Measurements from ENCODE around the gene CEACAM4.

CEACAM4 gene

GRCh38 chr19:41590936-41591335 is 35.9 kb downstream of the CEACAM4 start:
- no peak for DNase-seq

GRCh38 chr19:41589371-41589770 is 37.5 kb downstream of the CEACAM4 start:
- Histone ChIP-seq H3K79me1 (replicated peaks; ENCODE audit: low read length, poor library complexity, severe bottlenecking) (no peaks in the 10 kb centered on the region), H3K4me1 (ENCODE audit: control insufficient read depth, insufficient read depth, low read depth, low read length) (no peaks in the 10 kb centered on the region), H2AFZ (ENCODE audit: low read depth, low read length) (no peak overlapping the region), H2BK15ac (ENCODE audit: low read depth, poor library complexity, severe bottlenecking) (no peak overlapping the region), H3K27ac (ENCODE audit: low read length, poor library complexity, severe bottlenecking) (no peak overlapping the region), H3K27me3 (ENCODE audit: control insufficient read depth in 1 of 2, insufficient read depth in 1 of 2, low read length in 2 of 2) (peaks cover 0 to 5% of the 10 kb centered on the region in 2 experiments), H2AK5ac (ENCODE audit: low read length, severe bottlenecking) (no peak overlapping the region), H3K4me3 (ENCODE audit: insufficient read depth in 1 of 2, low read depth in 1 of 2, low read length in 2 of 2) (no peak overlapping the region), H2BK120ac (ENCODE audit: low read depth, low read length) (no peak overlapping the region), H3K4me2 (ENCODE audit: low read length, poor library complexity, severe bottlenecking) (no peak overlapping the region), H2BK5ac (ENCODE audit: low read depth, low read length, poor library complexity, severe bottlenecking) (no peak overlapping the region), H3K14ac (ENCODE audit: low read length in 2 of 2) (no peak overlapping the region), H3K9me3 (ENCODE audit: control insufficient read depth, low read length) (no peaks in the 10 kb centered on the region), H4K91ac (ENCODE audit: low read length) (no peak overlapping the region), H4K8ac (ENCODE audit: low read length) (no peak overlapping the region), H3K18ac (ENCODE audit: low read depth in 1 of 2, low read length in 2 of 2) (no peak overlapping the region), H2BK12ac (ENCODE audit: low read length in 2 of 2) (no peak overlapping the region), H3K23ac (ENCODE audit: low read length in 2 of 2) (no peak overlapping the region), H3K4ac (ENCODE audit: low read depth in 1 of 2, low read length in 2 of 2) (no peak overlapping the region), H3K36me3 (ENCODE audit: control insufficient read depth in 1 of 2, insufficient read depth in 2 of 2, low read depth in 1 of 2, low read length in 2 of 2) (no peaks in the 10 kb centered on the region), H3K9ac (ENCODE audit: low read length) (no peak overlapping the region)
- no peak for DNase-seq
- WGBS = 67% methylated on average over 2 of the region's 2 CpGs

More at GRCh38 chr19:41590936-41591335, 35.9 kb downstream of the CEACAM4 start:
- Histone ChIP-seq H2BK12ac (ENCODE audit: low read length in 2 of 2) (no peak overlapping the region), H3K18ac (ENCODE audit: low read depth in 1 of 2, low read length in 2 of 2) (no peak overlapping the region), H3K27me3 (ENCODE audit: control insufficient read depth in 1 of 2, insufficient read depth in 1 of 2, low read length in 2 of 2) (peaks cover 2 to 7% of the 10 kb centered on the region in 2 experiments), H2BK120ac (ENCODE audit: low read depth, low read length) (no peak overlapping the region), H3K23ac (ENCODE audit: low read length in 2 of 2) (no peak overlapping the region), H4K8ac (ENCODE audit: low read length) (no peak overlapping the region), H3K9me3 (ENCODE audit: control insufficient read depth, low read length) (no peaks in the 10 kb centered on the region), H2BK5ac (ENCODE audit: low read depth, low read length, poor library complexity, severe bottlenecking) (no peak overlapping the region), H3K14ac (ENCODE audit: low read length in 2 of 2) (no peak overlapping the region), H2BK15ac (ENCODE audit: low read depth, poor library complexity, severe bottlenecking) (no peak overlapping the region), H3K79me1 (replicated peaks; ENCODE audit: low read length, poor library complexity, severe bottlenecking) (no peaks in the 10 kb centered on the region), H3K4ac (ENCODE audit: low read depth in 1 of 2, low read length in 2 of 2) (no peak overlapping the region), H3K27ac (ENCODE audit: low read length, poor library complexity, severe bottlenecking) (no peak overlapping the region), H3K4me2 (ENCODE audit: low read length, poor library complexity, severe bottlenecking) (no peak overlapping the region), H3K9ac (ENCODE audit: low read length) (no peak overlapping the region), H2AK5ac (ENCODE audit: low read length, severe bottlenecking) (no peak overlapping the region), H3K4me3 (ENCODE audit: insufficient read depth in 1 of 2, low read depth in 1 of 2, low read length in 2 of 2) (no peak overlapping the region), H3K36me3 (ENCODE audit: control insufficient read depth in 1 of 2, insufficient read depth in 2 of 2, low read depth in 1 of 2, low read length in 2 of 2) (no peaks in the 10 kb centered on the region), H3K4me1 (ENCODE audit: control insufficient read depth, insufficient read depth, low read depth, low read length) (no peaks in the 10 kb centered on the region), H2AFZ (ENCODE audit: low read depth, low read length) (no peak overlapping the region), H4K91ac (ENCODE audit: low read length) (no peak overlapping the region)

GRCh38 chr19:41588497-41589209 is 38.2 kb downstream of the CEACAM4 start:
- no peak overlapping the region for H3K4ac ChIP-seq (ENCODE audit: low read depth in 1 of 2, low read length in 2 of 2)
- no peak overlapping the region for H2BK12ac ChIP-seq (ENCODE audit: low read length in 2 of 2)
- no peak overlapping the region for H4K91ac ChIP-seq (ENCODE audit: low read length)
- H3K23ac ChIP-seq (ENCODE audit: low read length in 2 of 2) = no peak overlapping the region
- H3K4me3 ChIP-seq (ENCODE audit: insufficient read depth in 1 of 2, low read depth in 1 of 2, low read length in 2 of 2) = no peak overlapping the region
- DNase-seq = peak; percentile 42
- H3K36me3 ChIP-seq (ENCODE audit: control insufficient read depth in 1 of 2, insufficient read depth in 2 of 2, low read depth in 1 of 2, low read length in 2 of 2) = no peaks in the 10 kb centered on the region
- no peak overlapping the region for H3K9ac ChIP-seq (ENCODE audit: low read length)
- H3K27ac ChIP-seq (ENCODE audit: low read length, poor library complexity, severe bottlenecking) = no peak overlapping the region
- no peak overlapping the region for H3K18ac ChIP-seq (ENCODE audit: low read depth in 1 of 2, low read length in 2 of 2)
- no peaks in the 10 kb centered on the region for H3K79me1 ChIP-seq (replicated peaks; ENCODE audit: low read length, poor library complexity, severe bottlenecking)
- H2AK5ac ChIP-seq (ENCODE audit: low read length, severe bottlenecking) = no peak overlapping the region
- peaks cover 0 to 5% of the 10 kb centered on the region in 2 experiments for H3K27me3 ChIP-seq (ENCODE audit: control insufficient read depth in 1 of 2, insufficient read depth in 1 of 2, low read length in 2 of 2)
- WGBS = 56% methylated on average over 6 of the region's 6 CpGs
- H3K9me3 ChIP-seq (ENCODE audit: control insufficient read depth, low read length) = no peaks in the 10 kb centered on the region
- H2BK15ac ChIP-seq (ENCODE audit: low read depth, poor library complexity, severe bottlenecking) = no peak overlapping the region
- no peaks in the 10 kb centered on the region for H3K4me1 ChIP-seq (ENCODE audit: control insufficient read depth, insufficient read depth, low read depth, low read length)
- H2BK5ac ChIP-seq (ENCODE audit: low read depth, low read length, poor library complexity, severe bottlenecking) = no peak overlapping the region
- H3K4me2 ChIP-seq (ENCODE audit: low read length, poor library complexity, severe bottlenecking) = no peak overlapping the region
- H2AFZ ChIP-seq (ENCODE audit: low read depth, low read length) = no peak overlapping the region
- H2BK120ac ChIP-seq (ENCODE audit: low read depth, low read length) = no peak overlapping the region
- no peak overlapping the region for H3K14ac ChIP-seq (ENCODE audit: low read length in 2 of 2)
- no peak overlapping the region for H4K8ac ChIP-seq (ENCODE audit: low read length)

- no peak overlapping the region for H2BK15ac ChIP-seq (ENCODE audit: low read depth, poor library complexity, severe bottlenecking)
- no peak overlapping the region for H3K14ac ChIP-seq (ENCODE audit: low read length in 2 of 2)
- no peak overlapping the region for H3K18ac ChIP-seq (ENCODE audit: low read depth in 1 of 2, low read length in 2 of 2)
- H4K8ac ChIP-seq (ENCODE audit: low read length) = no peak overlapping the region
- H4K91ac ChIP-seq (ENCODE audit: low read length) = no peak overlapping the region
- no peaks in the 10 kb centered on the region for H3K36me3 ChIP-seq (ENCODE audit: control insufficient read depth in 1 of 2, insufficient read depth in 2 of 2, low read depth in 1 of 2, low read length in 2 of 2)
- H3K27me3 ChIP-seq (ENCODE audit: control insufficient read depth in 1 of 2, insufficient read depth in 1 of 2, low read length in 2 of 2) = peaks cover 0 to 1% of the 10 kb centered on the region in 2 experiments
- H2AFZ ChIP-seq (ENCODE audit: low read depth, low read length) = no peak overlapping the region
- H3K4me1 ChIP-seq (ENCODE audit: control insufficient read depth, insufficient read depth, low read depth, low read length) = no peaks in the 10 kb centered on the region
- 22% methylated on average over 3 of the region's 4 CpGs for WGBS
- no peak overlapping the region for H3K27ac ChIP-seq (ENCODE audit: low read length, poor library complexity, severe bottlenecking)
- no peak overlapping the region for H3K4ac ChIP-seq (ENCODE audit: low read depth in 1 of 2, low read length in 2 of 2)
- no peak overlapping the region for H2BK120ac ChIP-seq (ENCODE audit: low read depth, low read length)
- H2BK5ac ChIP-seq (ENCODE audit: low read depth, low read length, poor library complexity, severe bottlenecking) = no peak overlapping the region
- H3K9ac ChIP-seq (ENCODE audit: low read length) = no peak overlapping the region
- H2BK12ac ChIP-seq (ENCODE audit: low read length in 2 of 2) = no peak overlapping the region
- no peaks in the 10 kb centered on the region for H3K79me1 ChIP-seq (replicated peaks; ENCODE audit: low read length, poor library complexity, severe bottlenecking)
- DNase-seq = no peak
- H2AK5ac ChIP-seq (ENCODE audit: low read length, severe bottlenecking) = no peak overlapping the region
- H3K4me3 ChIP-seq (ENCODE audit: insufficient read depth in 1 of 2, low read depth in 1 of 2, low read length in 2 of 2) = no peak overlapping the region
- H3K4me2 ChIP-seq (ENCODE audit: low read length, poor library complexity, severe bottlenecking) = no peak overlapping the region
- no peaks in the 10 kb centered on the region for H3K9me3 ChIP-seq (ENCODE audit: control insufficient read depth, low read length)
- H3K23ac ChIP-seq (ENCODE audit: low read length in 2 of 2) = no peak overlapping the region
Observed at GRCh38 chr19:41587838-41588210, 39.0 kb downstream of the CEACAM4 start.
